ENCODE results near the gene FBXL22. TPM values are rescaled to one million over a fixed set of nuclear protein-coding genes. Genes with fewer than 3 reads are reported as not detected.
"Not testable (repeated sequence)": the region's sequence is repeated elsewhere in the genome, so short reads cannot be mapped to it uniquely, and the experiment has no call there.

Gene FBXL22
- polyA plus RNA-seq, 1 donor from 2014 or later, result 0.73 TPM

DNA sequence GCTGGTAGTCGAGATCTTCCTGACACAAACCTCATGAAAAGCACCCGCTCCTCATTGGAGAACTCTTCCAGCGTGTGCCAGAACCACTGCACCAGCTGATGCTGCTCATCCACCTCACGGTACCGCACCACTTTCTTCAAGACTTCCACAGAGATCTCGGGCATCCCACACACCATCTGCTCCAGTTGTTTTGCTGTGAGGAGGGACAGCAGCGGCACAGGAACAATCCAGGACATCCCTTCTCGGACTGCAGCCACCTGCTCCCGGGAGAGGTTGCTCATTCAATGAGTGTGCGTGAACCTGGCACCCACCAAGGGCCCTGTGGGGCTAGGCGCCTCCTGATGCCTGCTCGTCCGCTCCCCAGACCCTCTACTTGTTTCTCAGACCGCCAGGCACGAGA lies 15.1 kb downstream of the FBXL22 start:
- peak overlapping the region in 2 of 3 donors; percentile 19 to 28 for H3K27ac Mint-ChIP-seq
- peaks cover 13% of the 10 kb centered on the region for H3K36me3 Mint-ChIP-seq
- peaks cover 10 to 16% (median 12%) of the 10 kb centered on the region in 3 donors for H3K4me1 Mint-ChIP-seq
- no peaks in the 10 kb centered on the region for H3K9me3 Mint-ChIP-seq
- no peak overlapping the region for H3K4me3 Mint-ChIP-seq
- no peaks in the 10 kb centered on the region for H3K27me3 Mint-ChIP-seq

DNA sequence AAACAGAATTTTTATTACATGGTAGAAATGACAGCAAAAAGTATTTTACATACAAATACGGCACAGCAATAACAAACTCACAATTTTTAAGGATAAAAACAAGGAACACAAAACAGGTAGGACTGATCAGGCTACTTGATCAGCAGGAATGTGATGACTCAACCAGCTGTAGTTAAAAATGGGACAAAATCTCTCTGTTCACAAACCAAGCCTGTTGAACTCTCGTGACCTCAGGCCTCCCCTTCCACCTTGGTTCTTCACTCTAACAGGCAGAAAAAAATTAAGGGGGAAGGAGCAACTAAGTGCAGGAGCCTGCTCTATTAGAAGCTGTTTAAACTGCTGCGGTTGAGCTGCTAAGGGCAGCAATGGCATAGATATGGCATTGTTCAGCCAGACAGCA lies 18.7 kb downstream of the FBXL22 start:
- Mint-ChIP-seq H3K36me3 (peaks cover 9% of the 10 kb centered on the region), H3K4me3 (no peak overlapping the region), H3K9me3 (no peaks in the 10 kb centered on the region), H3K27ac (peak overlapping the region in 1 of 3 donors; percentile 42), H3K27me3 (no peaks in the 10 kb centered on the region), H3K4me1 (peaks cover under 1 to 2% (median under 1%) of the 10 kb centered on the region in 3 donors)

GRCh38 chr15:63617147-63617546 lies 20.0 kb downstream of the FBXL22 start:
- not testable (repeated sequence) for H3K4me1 Mint-ChIP-seq, H3K27me3 Mint-ChIP-seq, H3K9me3 Mint-ChIP-seq, H3K36me3 Mint-ChIP-seq, H3K4me3 Mint-ChIP-seq
- peak overlapping the region in 1 of 3 donors; percentile 19 for H3K27ac Mint-ChIP-seq

DNA sequence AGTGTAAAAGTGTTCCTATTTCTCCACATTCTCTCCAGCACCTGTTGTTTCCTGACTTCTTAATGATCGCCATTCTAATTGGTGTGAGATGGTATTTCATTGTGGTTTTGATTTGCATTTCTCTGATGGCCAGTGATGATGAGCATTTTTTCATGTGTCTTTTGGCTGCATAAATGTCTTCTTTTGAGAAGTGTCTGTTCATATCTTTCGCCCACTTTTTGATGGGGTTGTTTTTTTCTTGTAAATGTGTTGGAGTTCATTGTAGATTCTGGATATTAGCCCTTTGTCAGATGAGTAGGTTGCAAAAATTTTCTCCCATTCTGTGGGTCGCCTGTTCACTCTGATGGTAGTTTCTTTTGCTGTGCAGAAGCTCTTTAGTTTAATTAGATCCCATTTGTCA lies 20.4 kb downstream of the FBXL22 start:
- not testable (repeated sequence) for H3K9me3 Mint-ChIP-seq, H3K4me1 Mint-ChIP-seq, H3K36me3 Mint-ChIP-seq, H3K27me3 Mint-ChIP-seq, H3K4me3 Mint-ChIP-seq
- peak overlapping the region in 1 of 3 donors; percentile 19 for H3K27ac Mint-ChIP-seq

DNA sequence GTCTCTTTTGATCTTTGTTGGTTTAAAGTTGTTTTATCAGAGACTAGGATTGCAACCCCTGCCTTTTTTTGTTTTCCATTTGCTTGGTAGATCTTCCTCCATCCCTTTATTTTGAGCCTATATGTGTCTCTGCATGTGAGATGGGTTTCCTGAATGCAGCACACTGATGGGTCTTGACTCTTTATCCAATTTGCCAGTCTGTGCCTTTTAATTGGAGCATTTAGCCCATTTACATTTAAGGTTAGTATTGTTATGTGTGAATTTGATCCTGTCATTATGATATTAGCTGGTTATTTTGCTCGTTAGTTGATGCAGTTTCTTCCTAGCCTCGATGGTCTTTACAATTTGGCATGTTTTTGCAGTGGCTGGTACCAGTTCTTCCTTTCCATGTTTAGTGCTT lies 23.6 kb downstream of the FBXL22 start:
- not testable (repeated sequence) for H3K36me3 Mint-ChIP-seq, H3K27ac Mint-ChIP-seq, H3K4me1 Mint-ChIP-seq, H3K9me3 Mint-ChIP-seq, H3K27me3 Mint-ChIP-seq, H3K4me3 Mint-ChIP-seq

DNA sequence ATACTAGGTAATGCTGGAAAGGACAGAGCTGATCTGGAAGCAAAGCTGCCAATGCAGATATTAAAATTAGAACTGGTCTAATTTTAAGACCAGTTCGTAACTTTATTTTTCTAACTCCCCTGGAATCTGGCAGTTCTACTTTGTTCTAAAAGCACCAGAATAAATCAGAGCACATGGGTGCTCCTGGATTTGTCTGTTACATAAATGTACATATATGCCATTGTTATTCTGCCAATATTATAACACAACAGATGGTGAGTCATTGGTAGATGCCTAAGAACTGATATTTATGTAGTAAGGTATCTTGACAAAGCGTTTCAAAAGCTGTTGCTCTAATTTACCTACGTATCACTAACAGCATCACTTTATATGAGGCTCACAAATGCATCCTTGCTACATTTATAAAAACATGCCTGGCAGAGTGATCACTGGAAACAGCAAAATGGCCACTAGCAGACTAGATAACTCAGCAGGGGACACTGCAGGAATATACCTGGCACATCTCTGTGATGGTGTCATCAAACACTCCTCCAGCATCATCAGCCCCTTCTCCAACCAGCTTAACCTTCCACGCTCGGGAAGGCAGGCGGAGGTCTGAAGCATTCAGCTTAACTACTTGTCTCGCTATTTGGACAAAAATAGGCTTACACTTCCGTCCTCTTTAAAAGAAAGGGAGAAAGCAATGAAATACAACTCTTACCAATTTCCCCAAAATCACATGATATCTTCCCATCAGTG lies 26.2 kb downstream of the FBXL22 start:
- Mint-ChIP-seq H3K36me3 (peaks cover 5% of the 10 kb centered on the region), H3K4me1 (peaks cover 0 to 9% (median 9%) of the 10 kb centered on the region in 3 donors), H3K27me3 (no peaks in the 10 kb centered on the region), H3K9me3 (no peaks in the 10 kb centered on the region), H3K4me3 (no peak overlapping the region), H3K27ac (no peak overlapping the region)

DNA sequence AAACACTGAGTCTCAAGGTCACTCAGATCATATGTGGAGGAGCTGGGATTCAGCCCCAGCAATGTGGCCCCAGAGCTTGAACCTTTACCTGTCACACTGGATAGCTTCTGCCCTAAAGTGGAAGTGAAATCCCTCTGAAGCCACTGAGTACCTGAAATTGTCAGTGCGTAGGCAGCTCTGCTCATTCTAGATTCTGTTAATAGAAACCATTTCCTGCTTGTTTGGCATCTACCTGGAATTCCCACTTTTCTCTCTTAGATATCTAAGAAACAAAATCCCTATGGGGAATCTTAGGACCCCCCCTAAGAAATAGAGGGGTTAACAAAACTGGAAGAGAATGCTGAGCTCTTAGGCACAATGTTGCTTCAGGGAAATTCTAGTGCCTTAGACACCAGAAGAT lies 29.8 kb downstream of the FBXL22 start:
- Mint-ChIP-seq H3K27me3 (no peaks in the 10 kb centered on the region), H3K36me3 (peaks cover 10% of the 10 kb centered on the region), H3K27ac (peak overlapping the region in 2 of 3 donors; percentile 3 to 50), H3K4me3 (peak overlapping the region in 2 of 4 donors; percentile 10 to 32), H3K4me1 (peaks cover 0 to 9% (median 9%) of the 10 kb centered on the region in 3 donors), H3K9me3 (no peaks in the 10 kb centered on the region)

DNA sequence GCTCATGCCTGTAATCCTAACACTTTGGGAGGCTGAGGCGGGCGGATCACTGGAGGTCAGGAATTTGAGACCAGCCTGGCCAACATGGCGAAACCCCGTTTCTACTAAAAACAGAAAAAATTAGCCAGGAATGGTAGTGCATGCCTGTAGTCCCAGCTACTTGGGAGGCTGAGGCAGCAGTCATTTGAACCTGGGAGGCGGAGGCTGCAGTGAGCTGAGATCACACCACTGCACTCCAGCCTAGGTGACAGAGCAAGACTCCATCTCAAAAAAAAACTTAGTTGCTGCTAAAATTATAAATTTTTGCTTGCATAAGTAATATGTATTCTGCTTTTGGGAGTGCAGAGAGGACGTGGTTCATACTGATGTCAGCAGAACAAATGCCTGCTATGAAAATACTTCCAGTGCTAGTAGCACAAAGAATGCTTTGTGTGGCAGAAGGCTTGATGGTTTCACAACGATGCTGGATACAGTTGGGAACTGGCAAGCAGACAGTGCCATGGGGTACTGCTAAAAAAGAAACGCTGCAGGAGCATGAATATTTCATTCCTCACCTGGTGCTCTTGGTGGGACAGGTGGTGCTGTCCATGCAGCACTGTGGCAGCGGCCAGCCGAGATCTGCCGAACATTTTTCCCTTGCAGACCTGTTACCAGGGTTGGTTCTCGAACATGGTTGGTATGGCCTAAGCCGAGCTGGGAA lies 31.1 kb downstream of the FBXL22 start:
- H3K4me1 Mint-ChIP-seq, result peaks cover 0 to 10% (median 9%) of the 10 kb centered on the region in 3 donors
- H3K9me3 Mint-ChIP-seq, result no peaks in the 10 kb centered on the region
- no peak overlapping the region for H3K4me3 Mint-ChIP-seq
- H3K27me3 Mint-ChIP-seq, result no peaks in the 10 kb centered on the region
- peaks cover 10% of the 10 kb centered on the region for H3K36me3 Mint-ChIP-seq
- peak overlapping the region in 1 of 3 donors; percentile 76 for H3K27ac Mint-ChIP-seq

DNA sequence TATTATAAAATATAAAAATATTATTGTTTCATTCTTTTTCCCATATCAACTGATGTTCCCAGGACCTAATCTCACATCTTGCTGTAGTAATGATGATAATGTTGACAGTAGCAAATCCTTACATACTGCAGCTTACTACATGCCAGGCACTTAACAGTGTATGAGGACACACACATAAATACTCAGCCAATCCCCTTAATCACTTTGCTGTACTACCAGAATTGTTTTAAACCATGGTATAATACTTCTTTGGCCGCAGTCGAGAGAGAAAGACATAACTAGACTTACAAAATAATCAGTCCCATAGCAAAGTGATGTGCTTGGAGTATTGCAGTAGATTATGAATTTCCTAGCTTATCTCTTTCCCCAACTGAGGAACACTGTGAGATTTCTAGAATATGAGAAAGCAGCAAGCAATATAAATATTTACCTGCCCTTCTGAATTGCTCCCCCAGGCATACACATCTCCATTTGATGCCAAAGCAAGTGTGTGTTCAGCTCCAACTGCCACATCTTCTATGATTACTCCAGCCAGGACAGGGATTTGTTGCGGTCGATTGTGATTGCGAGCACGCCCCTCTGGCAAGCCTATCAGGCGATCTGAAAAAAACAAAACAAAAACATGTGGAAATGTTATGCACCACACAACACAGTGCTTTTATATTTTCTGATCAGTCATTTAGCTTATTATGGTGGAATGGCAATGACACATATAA lies 33.0 kb downstream of the FBXL22 start:
- Mint-ChIP-seq H3K36me3 (peaks cover 7% of the 10 kb centered on the region), H3K27ac (no peak overlapping the region), H3K9me3 (no peaks in the 10 kb centered on the region), H3K4me1 (peaks cover 0 to 8% (median 5%) of the 10 kb centered on the region in 3 donors), H3K27me3 (no peaks in the 10 kb centered on the region), H3K4me3 (no peak overlapping the region)

GRCh38 chr15:63633312-63633711 lies 36.1 kb downstream of the FBXL22 start:
- Mint-ChIP-seq H3K9me3 (no peaks in the 10 kb centered on the region), H3K4me3 (no peak overlapping the region), H3K36me3 (peaks cover 5% of the 10 kb centered on the region)

GRCh38 chr15:63634154-63634553 lies 37.0 kb downstream of the FBXL22 start:
- Mint-ChIP-seq H3K36me3 (peaks cover 4% of the 10 kb centered on the region), H3K27ac (no peak overlapping the region), H3K27me3 (no peaks in the 10 kb centered on the region), H3K9me3 (no peaks in the 10 kb centered on the region), H3K4me3 (no peak overlapping the region), H3K4me1 (peaks cover 0 to 5% (median 0%) of the 10 kb centered on the region in 3 donors)

More at GRCh38 chr15:63633312-63633711, 36.1 kb downstream of the FBXL22 start:
- Mint-ChIP-seq H3K27ac (no peak overlapping the region), H3K27me3 (no peaks in the 10 kb centered on the region), H3K4me1 (peaks cover 0 to 5% (median 0%) of the 10 kb centered on the region in 3 donors)

- Mint-ChIP-seq H3K27ac (no peak overlapping the region), H3K36me3 (peaks cover 2% of the 10 kb centered on the region), H3K9me3 (no peaks in the 10 kb centered on the region), H3K27me3 (no peaks in the 10 kb centered on the region), H3K4me3 (no peak overlapping the region), H3K4me1 (peaks cover 0 to 5% (median 0%) of the 10 kb centered on the region in 3 donors)
Measured at GRCh38 chr15:63636518-63637061, 39.4 kb downstream of the FBXL22 start.

GRCh38 chr15:63638839-63639238 lies 41.7 kb downstream of the FBXL22 start:
- no peaks in the 10 kb centered on the region for H3K27me3 Mint-ChIP-seq
- no peaks in the 10 kb centered on the region for H3K9me3 Mint-ChIP-seq

DNA sequence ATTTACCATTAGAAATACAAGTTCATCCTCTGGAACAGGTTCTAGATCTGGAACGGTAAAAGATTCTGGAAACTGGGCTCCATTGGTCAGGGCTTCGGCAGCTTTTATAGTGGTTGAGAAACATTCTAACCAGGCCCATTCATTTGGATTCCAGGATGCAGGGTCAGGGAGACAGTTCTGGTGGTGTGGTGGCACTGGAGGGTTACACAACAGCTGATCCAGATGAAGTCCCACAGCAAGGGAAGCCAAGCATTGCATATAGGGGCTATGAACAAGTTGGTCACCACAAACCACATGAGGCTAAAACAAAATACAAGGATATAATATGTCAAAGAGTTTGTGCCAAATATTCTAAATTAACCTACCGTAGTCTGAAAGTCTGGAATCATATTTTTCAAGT lies 43.0 kb downstream of the FBXL22 start:
- Mint-ChIP-seq H3K36me3 (peaks cover 2% of the 10 kb centered on the region), H3K4me3 (no peak overlapping the region), H3K9me3 (no peaks in the 10 kb centered on the region), H3K27ac (no peak overlapping the region), H3K4me1 (no peaks in the 10 kb centered on the region), H3K27me3 (no peaks in the 10 kb centered on the region)

More at GRCh38 chr15:63638839-63639238, 41.7 kb downstream of the FBXL22 start:
- H3K27ac Mint-ChIP-seq, result no peak overlapping the region
- H3K36me3 Mint-ChIP-seq, result peaks cover 2% of the 10 kb centered on the region
- no peak overlapping the region for H3K4me3 Mint-ChIP-seq
- H3K4me1 Mint-ChIP-seq, result no peaks in the 10 kb centered on the region
